ENCODE results near the gene TFF2.

TFF2 gene

GRCh38 chr21:42366292-42367010 lies 15.7 kb upstream of the TFF2 start, which contains the start of gene TFF1:
Gene TFF1, minus strand, starts transcription at chr21:42366535. Its CDS starts 40 bp downstream, at chr21:42366495.
- in situ Hi-C loops (cut with HindIII; ENCODE audit: low sequenced_read_pairs) = no loop called here

- in situ Hi-C loops (cut with HindIII; ENCODE audit: low sequenced_read_pairs) = no loop called here
Observed at GRCh38 chr21:42365770-42366169, 15.0 kb upstream of the TFF2 start.

DNA sequence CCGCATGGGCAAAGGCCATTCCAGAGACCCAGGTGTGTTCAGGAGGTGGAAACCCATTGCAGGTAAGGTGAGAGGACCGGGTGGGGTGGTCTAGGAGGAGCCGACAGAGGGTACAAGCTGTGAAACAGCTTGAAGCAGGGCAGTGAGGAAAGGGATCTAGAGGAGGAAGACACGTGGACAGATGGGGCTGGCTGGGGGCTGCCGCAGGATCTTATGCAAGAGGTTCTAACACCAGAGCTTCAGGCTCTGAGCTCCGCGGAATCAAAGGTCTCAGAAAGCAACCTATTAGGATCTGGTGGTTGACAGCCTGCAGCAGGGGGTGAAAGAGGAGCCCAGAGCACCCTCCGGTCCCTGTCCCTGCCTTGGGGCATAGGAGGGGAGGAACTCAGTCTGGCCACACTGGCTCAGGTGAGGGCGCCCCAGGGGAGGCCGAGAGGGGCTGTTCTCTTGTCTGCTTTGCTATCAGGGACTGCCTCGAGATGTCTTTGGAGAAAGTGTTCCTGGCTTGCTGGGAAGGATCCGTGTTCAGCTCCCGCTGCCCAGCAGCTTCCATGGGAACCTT lies 13.6 kb upstream of the TFF2 start:
- in situ Hi-C loops (cut with HindIII; ENCODE audit: low sequenced_read_pairs) = no loop called here

GRCh38 chr21:42363312-42363711 lies 12.5 kb upstream of the TFF2 start:
- in situ Hi-C loops (cut with HindIII; ENCODE audit: low sequenced_read_pairs) = no loop called here

DNA sequence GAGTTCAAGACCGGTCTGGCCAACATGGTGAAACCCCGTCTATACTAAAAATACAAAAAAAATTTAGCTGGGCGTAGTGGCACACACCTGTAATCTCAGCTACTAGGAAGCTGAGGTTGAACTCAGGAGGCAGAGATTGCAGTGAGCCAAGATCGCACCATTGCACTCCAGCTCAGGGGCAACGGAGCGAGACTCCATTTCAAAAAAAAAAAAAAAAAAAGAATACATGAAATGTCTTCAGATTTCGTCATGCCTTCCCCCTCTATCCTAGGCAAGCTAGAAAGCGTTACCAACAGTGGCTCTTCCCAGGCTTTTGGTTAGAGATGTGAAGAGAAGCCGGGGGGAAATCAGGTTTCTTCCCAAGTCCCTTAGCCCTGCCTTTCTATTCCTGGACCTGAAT lies 11.9 kb upstream of the TFF2 start:
- in situ Hi-C loops (cut with HindIII; ENCODE audit: low sequenced_read_pairs) = no loop called here

GRCh38 chr21:42362198-42362597 lies 11.4 kb upstream of the TFF2 start:
- in situ Hi-C loops (cut with HindIII; ENCODE audit: low sequenced_read_pairs) = no loop called here

- in situ Hi-C loops (cut with HindIII; ENCODE audit: low sequenced_read_pairs) = no loop called here
Observed at GRCh38 chr21:42361286-42361685, 10.5 kb upstream of the TFF2 start.

DNA sequence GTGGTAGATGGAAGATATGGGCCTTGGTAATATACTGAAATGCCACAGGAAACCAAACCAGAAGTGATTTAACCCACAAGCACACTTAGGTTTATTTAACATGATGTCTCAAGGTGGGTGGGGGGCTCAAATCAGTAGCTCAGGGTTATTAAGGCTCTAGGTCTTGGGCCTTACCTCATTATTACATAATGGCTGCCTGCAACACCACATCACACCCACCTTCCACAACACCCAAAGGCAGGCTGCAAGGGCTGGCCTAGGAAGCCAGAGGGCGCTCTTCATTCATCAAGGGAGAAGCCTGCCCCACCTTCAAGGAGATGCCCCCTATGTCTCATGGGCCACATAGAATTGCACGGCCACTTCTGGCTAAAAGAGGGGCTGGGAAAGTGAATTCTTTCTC lies 9.5 kb upstream of the TFF2 start:
- in situ Hi-C loops (cut with HindIII; ENCODE audit: low sequenced_read_pairs) = no loop called here

DNA sequence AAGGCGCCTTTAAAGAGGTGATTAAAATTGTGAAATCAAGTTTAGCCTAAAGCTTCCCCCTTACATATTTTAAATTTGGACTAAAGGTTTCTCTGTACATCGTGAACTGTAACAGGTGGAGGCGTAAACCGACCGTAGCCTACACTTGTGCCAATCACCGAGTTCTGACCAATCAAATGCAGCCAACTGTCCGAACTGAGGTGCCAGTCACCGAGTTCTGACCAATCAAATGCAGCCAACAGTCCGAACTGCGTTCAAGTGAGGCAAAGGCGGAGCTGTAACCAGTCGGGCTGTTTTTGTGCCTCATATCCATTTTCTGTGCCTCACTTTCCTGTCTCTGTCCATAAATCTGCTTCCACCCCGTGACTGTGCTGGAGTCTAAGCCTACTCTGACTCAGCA lies 8.1 kb upstream of the TFF2 start:
- in situ Hi-C loops (cut with HindIII; ENCODE audit: low sequenced_read_pairs) = no loop called here

DNA sequence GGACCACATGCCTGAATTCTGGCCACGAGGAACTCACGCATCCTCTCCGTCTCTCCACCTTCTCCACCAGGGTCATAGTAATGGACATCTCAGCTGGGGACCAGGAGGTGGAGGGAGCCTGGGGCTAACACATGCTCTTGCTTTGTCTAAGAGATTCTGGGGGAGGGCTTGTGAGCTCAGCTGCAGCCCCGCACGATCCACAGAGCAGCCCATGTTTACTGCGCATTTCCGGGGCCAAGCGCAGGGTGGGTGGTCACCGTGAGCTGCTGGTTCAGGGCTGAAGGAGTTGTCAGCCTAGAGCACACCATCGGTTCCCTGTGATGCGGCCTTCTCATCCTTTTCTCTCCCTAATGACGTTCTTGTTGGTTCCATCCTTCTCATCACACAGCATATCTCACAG lies 7.5 kb upstream of the TFF2 start:
- in situ Hi-C loops (cut with HindIII; ENCODE audit: low sequenced_read_pairs) = no loop called here

DNA sequence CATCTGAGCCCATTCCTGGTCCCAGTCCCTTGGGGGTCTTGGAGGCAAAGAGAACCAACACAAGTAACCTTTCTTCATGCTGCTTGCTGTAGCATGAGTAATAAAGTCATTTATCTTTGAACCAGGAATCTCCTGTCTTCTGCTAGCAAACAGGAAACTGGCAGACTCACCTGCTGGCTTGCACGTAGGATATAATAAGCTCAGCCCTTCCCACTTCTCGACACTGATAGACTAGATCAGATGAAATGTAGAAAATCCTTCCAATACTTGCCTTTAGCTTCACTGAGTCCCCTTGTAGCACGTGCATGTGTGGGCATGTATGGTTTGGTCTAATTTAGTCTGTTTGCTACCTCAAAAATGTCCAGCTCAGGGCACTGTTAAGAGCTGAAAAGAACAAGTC lies 6.5 kb upstream of the TFF2 start:
- in situ Hi-C loops (cut with HindIII; ENCODE audit: low sequenced_read_pairs) = no loop called here

DNA sequence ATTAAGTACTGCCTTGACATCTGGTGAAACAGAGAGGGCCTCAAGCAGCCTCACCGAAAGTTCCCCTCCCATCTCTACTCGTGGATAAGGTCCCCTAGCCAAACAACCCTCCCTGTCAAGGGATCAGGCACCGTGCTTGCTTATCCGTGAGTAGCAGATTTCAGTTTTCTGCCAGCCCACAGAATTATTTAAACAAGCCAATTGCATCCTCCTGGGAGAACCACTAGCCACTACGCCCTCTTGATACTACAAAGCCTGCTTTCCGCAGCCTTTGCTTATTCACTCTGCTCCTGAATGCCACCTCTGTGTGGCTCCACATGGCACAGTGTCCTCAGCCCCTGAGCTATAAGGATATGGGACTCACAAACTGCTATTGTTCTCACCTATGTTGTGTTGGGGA lies 5.9 kb upstream of the TFF2 start:
- in situ Hi-C loops (cut with HindIII; ENCODE audit: low sequenced_read_pairs) = no loop called here

DNA sequence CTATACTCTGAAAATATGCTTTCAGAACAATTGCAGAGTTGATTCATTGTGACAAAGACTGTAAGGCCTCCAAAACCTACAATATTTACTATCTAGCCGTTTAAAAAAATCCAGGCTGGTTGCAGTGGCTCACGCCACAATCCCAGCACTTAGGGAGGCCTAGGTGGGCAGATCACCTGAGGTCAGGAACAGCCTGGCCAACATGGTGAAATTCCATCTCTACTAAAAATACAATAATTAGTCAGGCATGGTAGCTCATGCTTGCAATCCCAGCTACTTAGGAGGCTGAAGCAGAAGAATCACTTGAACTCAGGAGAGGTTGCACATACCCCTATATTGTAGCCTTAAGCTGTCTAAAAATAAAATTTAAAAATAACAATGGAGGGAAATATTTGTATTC lies 5.3 kb upstream of the TFF2 start:
- in situ Hi-C loops (cut with HindIII; ENCODE audit: low sequenced_read_pairs) = no loop called here

DNA sequence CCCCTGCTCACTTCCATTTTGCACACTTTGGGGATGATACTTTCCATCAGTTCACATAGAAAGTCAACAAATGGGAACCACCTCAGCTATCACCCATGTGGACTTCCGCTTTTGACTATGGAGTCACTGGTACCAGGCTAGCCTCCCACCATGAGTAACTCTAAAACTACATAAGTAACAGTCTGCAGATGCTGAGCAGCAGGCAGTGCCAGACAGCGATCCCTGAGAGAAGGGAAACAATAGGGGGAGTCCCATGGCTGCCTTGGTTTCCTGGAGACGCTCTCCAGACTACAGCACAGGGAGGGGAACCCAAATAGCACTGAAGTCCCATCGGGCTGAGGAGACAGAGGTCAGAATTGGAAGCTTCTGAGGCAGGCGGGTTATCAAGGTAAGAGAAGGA lies 2.8 kb upstream of the TFF2 start:
- in situ Hi-C loops (cut with HindIII; ENCODE audit: low sequenced_read_pairs) = no loop called here

DNA sequence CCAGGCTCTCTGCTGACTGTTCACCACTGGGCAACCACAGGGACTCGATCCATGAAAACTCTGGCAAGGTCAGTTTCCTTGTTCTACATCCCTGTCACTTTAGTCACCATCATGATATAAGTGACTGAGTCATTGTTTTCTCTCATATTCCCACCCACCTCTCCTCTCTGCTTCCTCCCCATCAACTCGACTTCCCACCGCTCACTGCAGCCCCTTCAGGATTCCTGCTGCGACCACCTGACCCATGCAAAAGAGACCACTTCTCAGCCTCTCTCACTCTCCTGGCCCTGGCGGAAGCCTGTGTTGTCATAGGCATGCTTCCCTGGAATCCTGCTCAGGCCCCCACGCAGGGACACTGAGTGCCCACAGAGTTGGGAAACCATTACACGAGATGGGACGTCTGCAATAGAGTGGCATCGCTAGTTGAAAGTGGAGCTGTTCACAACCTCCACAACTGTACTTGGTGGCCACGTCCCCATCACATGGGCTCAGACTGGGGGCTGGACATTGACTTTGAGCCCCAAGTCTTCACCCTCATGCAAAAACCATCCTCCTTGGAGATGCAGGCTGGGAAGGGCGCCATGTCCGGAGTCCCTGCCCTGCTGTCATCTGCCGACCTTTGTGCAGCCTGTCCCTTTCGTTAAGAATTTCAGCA lies 1.8 kb upstream of the TFF2 start:
- in situ Hi-C loops (cut with HindIII; ENCODE audit: low sequenced_read_pairs) = no loop called here

- in situ Hi-C loops (cut with HindIII; ENCODE audit: low sequenced_read_pairs) = no loop called here
Observed at GRCh38 chr21:42351626-42352440, 1.0 kb upstream of the TFF2 start.

- in situ Hi-C loops (cut with HindIII; ENCODE audit: low sequenced_read_pairs) = no loop called here
Observed at GRCh38 chr21:42350318-42350910, 380 bp downstream of the TFF2 start.

- in situ Hi-C loops (cut with HindIII; ENCODE audit: low sequenced_read_pairs) = no loop called here
Observed at GRCh38 chr21:42349420-42350317, 1.1 kb downstream of the TFF2 start.

- in situ Hi-C loops (cut with HindIII; ENCODE audit: low sequenced_read_pairs) = no loop called here
Observed at GRCh38 chr21:42348762-42349161, 2.0 kb downstream of the TFF2 start.

All from DLD1 (cell line).